Inferior parietal cortex (tissue), 1 donor: ENCODE data around the gene PSKH1.
"Not testable (repeated sequence)": the region's sequence is repeated elsewhere in the genome, so short reads cannot be mapped to it uniquely, and the experiment has no call there.

Experiments used
- DNase-seq: peaks from one replicate; pipeline ENCODE4 v3.0.0-alpha.2; 2016; ENCODE audit errors: extremely low spot score

PSKH1 gene

GRCh38 chr16:67924140-67924906, 31.3 kb downstream of the PSKH1 start:
- DNase-seq: no peak

GRCh38 chr16:67926181-67926750, 33.2 kb downstream of the PSKH1 start:
- peak; percentile 60 for DNase-seq

DNA sequence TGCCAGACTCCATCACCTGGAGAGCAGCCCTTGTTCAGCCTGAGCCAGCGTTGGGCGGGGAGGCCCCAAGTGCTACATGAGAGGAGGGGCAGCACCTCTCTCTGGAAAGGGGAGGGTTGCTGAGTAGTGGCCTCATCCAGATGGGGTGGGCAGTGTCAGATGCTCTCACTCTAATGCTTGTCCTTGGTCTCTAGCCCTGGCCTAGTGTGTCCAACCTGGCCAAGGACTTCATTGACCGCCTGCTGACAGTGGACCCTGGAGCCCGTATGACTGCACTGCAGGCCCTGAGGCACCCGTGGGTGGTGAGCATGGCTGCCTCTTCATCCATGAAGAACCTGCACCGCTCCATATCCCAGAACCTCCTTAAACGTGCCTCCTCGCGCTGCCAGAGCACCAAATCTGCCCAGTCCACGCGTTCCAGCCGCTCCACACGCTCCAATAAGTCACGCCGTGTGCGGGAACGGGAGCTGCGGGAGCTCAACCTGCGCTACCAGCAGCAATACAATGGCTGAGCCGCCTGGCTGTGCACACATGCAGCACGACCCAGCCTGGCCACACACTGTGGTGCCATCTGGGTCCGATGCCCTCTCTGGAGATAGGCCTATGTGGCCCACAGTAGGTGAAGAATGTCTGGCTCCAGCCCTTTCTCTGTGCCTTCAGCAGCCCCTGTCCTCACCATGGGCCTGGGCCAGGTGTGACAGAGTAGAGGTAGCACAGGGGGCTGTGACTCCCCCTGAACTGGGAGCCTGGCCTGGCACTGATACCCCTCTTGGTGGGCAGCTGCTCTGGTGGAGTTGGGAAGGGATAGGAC, 34.3 kb downstream of the PSKH1 start:
- DNase-seq: no peak

- no peak for DNase-seq
These were observed 35.1 kb downstream of the PSKH1 start for GRCh38 chr16:67928147-67928546.

DNA sequence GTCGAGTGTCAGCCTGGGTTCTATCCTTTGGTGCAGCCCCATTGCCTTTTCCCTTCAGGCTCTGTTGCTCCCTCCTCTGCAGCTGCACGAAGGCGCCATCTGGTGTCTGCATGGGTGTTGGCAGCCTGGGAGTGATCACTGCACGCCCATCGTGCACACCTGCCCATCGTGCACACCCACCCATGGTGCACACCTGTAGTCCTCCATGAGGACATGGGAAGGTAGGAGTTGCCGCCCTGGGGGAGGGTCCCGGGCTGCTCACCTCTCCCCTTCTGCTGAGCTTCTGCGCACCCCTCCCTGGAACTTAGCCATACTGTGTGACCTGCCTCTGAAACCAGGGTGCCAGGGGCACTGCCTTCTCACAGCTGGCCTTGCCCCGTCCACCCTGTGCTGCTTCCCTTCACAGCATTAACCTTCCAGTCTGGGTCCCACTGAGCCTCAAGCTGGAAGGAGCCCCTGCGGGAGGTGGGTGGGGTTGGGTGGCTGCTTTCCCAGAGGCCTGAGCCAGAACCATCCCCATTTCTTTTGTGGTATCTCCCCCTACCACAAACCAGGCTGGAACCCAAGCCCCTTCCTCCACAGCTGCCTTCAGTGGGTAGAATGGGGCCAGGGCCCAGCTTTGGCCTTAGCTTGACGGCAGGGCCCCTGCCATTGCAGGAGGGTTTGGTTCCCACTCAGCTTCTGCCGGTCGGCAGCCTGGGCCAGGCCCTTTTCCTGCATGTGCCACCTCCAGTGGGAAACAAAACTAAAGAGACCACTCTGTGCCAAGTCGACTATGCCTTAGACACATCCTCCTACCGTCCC, 35.7 kb downstream of the PSKH1 start:
- peak; percentile 81 for DNase-seq

DNA sequence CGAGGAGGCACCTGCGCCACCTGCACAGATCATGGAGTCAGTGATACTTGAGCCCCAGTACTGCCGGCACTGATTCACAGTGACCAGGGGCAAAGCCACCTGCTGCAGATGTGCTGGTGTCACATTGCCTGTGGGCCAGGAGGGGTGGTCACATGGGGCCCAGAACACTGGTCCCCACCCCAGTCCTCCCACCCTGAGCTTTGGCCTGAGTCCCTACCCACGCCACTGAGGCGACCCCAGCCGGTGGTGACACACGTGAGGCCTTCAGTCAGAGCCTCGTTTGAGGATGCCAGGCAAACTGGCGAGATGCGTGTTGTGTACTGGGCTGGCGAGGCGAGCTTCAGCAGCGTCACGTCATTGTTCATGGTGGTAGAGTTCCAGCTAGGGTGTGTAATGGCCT, 37.1 kb downstream of the PSKH1 start:
- no peak for DNase-seq

DNA sequence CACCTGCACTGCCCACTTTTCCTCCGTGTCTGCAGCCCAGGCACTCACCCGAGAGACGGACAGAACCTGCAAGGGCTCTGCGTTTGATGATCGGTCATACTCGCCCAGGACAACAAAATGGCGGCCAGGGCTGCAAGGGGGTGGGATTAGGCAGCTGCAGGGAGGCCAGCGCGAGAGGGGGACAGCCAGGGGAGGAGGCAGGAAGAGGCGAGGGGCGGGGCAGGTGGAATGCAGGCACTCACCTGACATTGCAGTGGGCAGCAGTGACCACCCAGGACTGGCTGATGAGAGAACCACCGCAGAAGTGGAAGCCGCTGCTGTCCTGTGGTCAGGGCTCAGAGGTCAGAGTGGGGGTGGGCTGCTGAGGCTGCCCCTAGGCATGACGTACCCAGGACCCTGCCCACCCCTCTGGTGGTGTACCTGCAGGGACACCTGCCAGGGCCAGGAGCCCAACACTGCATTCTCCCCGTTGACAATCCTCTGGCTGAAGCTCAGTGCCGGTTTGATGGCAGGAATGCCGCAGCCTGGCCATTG, 37.7 kb downstream of the PSKH1 start:
- DNase-seq: no peak

DNA sequence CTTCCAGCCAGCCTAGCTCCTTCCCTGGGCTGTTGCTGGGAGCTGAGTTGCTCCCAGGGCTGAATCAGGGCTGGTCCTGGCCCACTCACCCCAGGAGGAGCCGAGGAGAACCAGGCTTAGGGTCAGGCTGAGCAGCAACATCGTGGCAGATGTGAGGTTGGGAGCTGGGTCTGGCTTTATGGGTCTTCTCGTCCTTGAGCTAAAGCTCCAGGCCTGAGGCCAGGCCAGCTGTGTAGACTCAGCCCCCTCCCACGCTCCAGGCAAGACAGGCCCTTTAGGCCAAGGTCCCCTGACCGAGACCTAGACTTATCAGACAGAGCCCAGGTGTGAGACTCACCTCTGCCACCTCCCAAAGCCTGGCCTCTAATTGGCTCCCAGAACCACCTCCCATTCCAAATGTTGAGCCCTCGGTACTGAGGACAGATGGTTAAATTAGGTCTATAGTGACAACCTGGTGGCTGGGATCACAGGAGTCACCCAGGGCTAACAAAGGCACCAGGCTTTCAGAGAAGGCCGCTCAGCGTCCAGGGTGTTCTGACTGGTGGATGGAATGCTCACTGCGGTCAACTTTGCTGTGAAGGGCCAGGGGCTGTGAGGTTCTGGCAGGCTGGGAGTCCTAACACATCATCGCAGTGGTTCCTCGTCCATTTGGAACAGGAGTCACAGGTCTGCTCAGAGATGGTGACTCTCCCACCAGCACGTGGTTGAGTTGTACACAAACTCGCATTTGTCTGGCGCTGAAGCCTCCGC, 38.8 kb downstream of the PSKH1 start, which contains the start of gene CTRL:
Gene CTRL (minus strand): TSS at position 151 of the 750 bp plus-strand sequence. CDS start 10 bp downstream, at position 141.
- no peak for DNase-seq

- no peak for DNase-seq
These were observed 39.4 kb downstream of the PSKH1 start for GRCh38 chr16:67932462-67932840.

DNA sequence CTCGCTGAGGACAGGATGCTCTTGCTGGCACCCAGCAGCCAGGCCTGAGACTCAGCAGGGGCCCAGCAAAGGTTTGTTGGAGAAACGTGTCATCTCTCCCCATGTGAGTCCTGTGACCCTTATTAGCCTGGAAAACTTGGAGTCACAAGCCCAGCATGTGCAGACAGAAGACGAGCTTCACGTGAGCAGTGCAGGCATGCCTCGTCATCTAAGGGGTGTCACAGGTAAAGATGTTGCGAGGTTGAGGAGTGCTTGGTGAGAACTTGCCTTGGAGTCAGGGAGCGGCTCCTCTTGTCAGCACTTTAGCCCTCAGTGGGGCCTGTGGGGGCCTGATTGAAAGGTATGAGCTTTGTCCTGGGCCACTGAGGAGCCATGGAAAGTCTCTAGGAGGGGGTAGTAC, 40.8 kb downstream of the PSKH1 start:
- no peak for DNase-seq

GRCh38 chr16:67934306-67935100, 41.4 kb downstream of the PSKH1 start:
- no peak for DNase-seq

DNA sequence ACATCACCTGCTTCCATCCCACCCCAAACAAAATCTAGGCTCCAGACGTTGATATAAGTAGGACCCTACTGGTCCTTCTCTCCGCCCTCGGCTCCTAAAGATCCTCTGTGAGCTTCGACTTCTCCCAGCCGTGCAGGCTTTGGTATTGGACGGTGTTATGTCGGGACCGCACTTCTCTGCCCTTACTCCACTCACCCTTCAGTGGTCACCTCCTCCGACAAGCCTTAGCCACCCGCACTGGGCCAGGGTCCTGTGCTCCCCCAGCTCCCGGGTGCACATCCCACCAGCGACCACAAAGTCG, 42.0 kb downstream of the PSKH1 start:
- no peak for DNase-seq

DNA sequence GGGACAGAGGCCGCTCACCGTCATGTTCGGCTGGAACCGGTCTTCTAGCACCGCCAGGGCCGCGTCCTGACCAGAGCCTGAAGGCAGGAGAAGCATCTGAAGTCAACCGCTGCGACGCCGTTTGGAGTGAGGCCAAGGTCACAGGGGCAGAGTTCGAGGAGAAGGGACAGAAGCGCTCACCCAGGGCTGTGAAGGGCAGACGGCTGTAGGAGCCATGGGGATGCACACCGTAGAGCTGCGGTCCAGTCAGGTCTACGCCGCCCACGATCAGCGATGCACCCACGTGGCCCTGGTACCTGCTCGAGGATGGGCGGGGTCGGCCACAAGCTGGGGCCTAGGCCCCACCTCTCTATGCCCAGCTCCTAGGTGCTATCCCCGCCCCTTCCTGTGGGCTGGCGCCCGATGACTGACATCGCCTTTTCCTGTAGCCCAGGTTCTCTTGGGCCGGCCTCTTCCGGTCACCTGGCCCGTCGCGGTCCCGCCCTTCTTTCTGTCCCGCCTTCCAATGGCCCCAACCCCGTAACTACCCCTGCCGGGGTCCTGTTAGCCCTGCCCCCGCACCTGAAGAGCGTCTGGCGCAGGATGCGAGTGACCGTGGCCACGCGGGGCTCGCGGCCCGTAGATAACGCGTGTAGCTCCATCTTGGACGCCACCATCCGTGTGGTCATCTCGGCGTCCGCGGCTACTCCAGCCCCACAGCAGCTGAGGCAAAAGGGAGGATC, 42.5 kb downstream of the PSKH1 start:
- DNase-seq: peak; percentile 95

DNA sequence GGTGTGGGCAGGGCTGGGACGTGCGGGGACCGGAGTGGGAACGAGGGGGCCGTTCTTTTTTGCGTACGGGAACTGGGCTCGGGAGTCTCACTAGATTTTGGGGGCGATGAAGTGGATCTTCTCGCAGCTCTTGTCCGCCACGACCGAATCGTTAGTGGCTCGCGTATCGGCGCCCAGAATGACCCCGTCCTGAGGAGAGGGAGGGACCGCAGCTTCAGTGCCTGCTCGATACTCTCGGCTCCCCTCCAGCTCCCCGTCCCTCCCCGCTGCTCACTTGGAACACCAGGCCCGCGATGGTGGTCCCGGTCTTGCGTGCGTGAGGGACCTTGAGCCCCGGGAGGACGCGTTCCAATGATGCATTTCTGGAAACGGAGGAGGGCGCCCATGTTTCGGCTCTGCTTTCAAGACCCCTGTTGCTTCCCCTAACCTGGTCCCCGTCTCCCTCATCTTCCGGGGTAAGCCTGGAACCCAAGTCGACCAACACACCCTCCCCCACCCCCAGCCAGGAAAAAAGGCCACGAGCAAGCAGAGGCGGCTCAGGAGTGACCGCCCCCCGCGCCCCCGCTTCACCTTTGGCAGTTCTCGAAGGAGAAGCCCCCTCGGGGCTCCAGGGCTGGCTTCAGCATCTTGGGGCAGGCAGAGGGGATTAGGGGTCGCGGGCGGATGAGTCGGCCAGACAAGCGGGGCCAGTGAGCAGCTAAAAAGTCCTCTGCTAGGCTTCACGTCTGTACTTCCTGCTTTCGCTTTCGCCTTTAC, 43.2 kb downstream of the PSKH1 start, which contains the start of gene PSMB10:
Gene PSMB10 (minus strand): TSS at position 727 of the 756 bp plus-strand sequence. CDS start 101 bp downstream, at position 626.
- no peak for DNase-seq

DNA sequence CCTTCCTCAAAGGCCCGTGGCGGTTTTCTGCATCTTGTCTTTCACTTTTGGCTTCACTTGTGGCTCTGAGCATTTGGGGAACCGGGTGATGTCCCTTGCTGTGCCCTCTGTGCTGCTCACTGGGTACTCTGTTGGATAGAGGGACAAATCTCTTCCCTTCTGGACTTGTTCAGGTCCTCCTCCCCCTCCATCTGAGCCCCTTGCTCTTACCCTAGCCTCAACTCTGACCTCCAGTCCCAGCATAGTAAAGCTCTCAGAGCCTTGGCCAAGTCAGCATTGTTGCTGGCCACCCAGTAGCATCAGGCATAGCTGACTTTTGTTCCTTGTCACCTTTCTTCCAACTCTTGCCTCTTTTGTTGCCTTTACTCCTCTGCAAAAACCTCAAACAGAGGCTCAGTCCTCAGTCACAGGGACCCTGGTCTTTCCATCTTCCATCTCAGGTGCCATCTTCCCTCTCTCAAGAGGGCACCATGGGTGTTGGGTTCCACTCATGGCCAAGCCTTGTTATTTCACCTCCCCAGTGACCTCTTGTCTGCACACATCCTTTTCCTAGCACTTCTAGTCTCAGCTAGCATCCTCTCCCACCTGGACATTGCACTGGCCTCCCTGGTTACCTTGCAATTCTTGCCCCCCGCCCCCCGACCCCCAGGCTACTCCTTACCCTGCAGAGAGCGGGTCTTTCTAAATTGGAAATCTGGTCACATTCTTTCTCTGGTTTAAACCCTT, 44.0 kb downstream of the PSKH1 start:
- peak; percentile 60 for DNase-seq

DNA sequence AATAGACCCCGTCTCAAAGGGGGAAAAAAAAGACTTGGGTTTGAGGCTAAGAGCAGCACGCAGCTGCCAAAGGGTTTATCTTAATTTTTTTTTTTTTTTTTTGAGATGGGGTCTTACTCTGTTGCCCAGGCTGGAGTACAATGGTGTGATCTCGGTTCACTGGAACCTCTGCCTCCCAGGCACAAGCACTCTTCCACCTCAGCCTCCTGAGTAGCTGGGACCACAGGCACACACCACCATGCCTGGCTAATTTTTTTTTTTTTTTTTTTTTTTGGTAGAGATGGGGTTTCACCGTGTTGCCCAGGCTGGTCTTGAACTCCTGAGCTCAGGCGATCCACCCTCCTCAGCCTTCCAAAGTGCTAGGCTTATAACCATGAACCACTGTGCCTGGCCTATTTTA, 44.7 kb downstream of the PSKH1 start:
- not testable (repeated sequence) for DNase-seq

GRCh38 chr16:67939507-67940445, 46.7 kb downstream of the PSKH1 start:
- no peak for DNase-seq
